Mesenchymal stem cell (in vitro differentiated cells and primary cell): Measurements from ENCODE around the gene TDRD1.

Experiments
- DNase-seq: peaks from one replicate; pipeline ENCODE4 v3.0.0-alpha.2; 2013
- H2AFZ ChIP-seq: one replicate; pipeline ENCODE4 v1.6.1; 2013; ENCODE audit warnings: low read depth, mild to moderate bottlenecking, control low read depth, inconsistent platforms, low read length, moderate library complexity
- H2AK5ac ChIP-seq: 2 replicates; pipeline ENCODE4 v1.6.1; 2013; ENCODE audit warnings: low read length, moderate library complexity, mild to moderate bottlenecking, inconsistent platforms; ENCODE audit not compliant: severe bottlenecking
- H2BK120ac ChIP-seq: one replicate; pipeline ENCODE4 v1.6.1; 2013; ENCODE audit warnings: low read depth, mild to moderate bottlenecking, inconsistent platforms, low read length, moderate library complexity
- H2BK12ac ChIP-seq, 2 experiments: one replicate each; pipeline ENCODE4 v1.6.1; 2013; ENCODE audit warnings: inconsistent platforms in 2 of 2, low read length in 2 of 2, mild to moderate bottlenecking in 2 of 2, moderate library complexity in 2 of 2, control low read depth in 1 of 2
- H2BK15ac ChIP-seq: one replicate; pipeline ENCODE4 v1.6.1; 2013; ENCODE audit warnings: mild to moderate bottlenecking, low read depth, inconsistent platforms; ENCODE audit not compliant: poor library complexity, severe bottlenecking
- H2BK5ac ChIP-seq: 2 replicates; pipeline ENCODE4 v1.6.1; 2013; ENCODE audit warnings: low read depth, mild to moderate bottlenecking, low read length, control low read depth, inconsistent platforms; ENCODE audit not compliant: poor library complexity, severe bottlenecking
- H3K14ac ChIP-seq, 2 experiments: one replicate each; pipeline ENCODE4 v1.6.1; 2013; ENCODE audit warnings: inconsistent platforms in 2 of 2, low read length in 2 of 2, control low read depth in 1 of 2, mild to moderate bottlenecking in 1 of 2, moderate library complexity in 1 of 2
- H3K18ac ChIP-seq, 2 experiments: one replicate each; pipeline ENCODE4 v1.6.1; 2013; ENCODE audit warnings: inconsistent platforms in 2 of 2, low read length in 2 of 2, control low read depth in 1 of 2, low read depth in 1 of 2, mild to moderate bottlenecking in 1 of 2
- H3K23ac ChIP-seq, 2 experiments: one replicate each; pipeline ENCODE4 v1.6.1; 2013; ENCODE audit warnings: inconsistent platforms in 2 of 2, low read length in 2 of 2, mild to moderate bottlenecking in 2 of 2, moderate library complexity in 2 of 2, control low read depth in 1 of 2
- H3K27ac ChIP-seq: 2 replicates; pipeline ENCODE4 v1.5.1; 2013; ENCODE audit warnings: mild to moderate bottlenecking, moderate library complexity, low read length, control low read depth, inconsistent platforms; ENCODE audit not compliant: poor library complexity, severe bottlenecking
- H3K27me3 ChIP-seq, 2 experiments: 2 replicates each; pipeline versions ENCODE4 v1.6.1 to v1.7.0; 2013; ENCODE audit warnings: low read length in 2 of 2, mild to moderate bottlenecking in 2 of 2, moderate library complexity in 2 of 2, control low read depth in 1 of 2, inconsistent platforms in 1 of 2; ENCODE audit not compliant: control insufficient read depth in 1 of 2, insufficient read depth in 1 of 2
- H3K36me3 ChIP-seq, 2 experiments: 2 replicates each; pipeline versions ENCODE4 v1.6.1 to v1.7.0; 2013; ENCODE audit warnings: low read length in 2 of 2, control low read depth in 1 of 2, inconsistent platforms in 1 of 2, low read depth in 1 of 2, mild to moderate bottlenecking in 1 of 2; ENCODE audit not compliant: insufficient read depth in 2 of 2, control insufficient read depth in 1 of 2
- H3K4ac ChIP-seq, 2 experiments: one replicate each; pipeline ENCODE4 v1.6.1; 2013; ENCODE audit warnings: inconsistent platforms in 2 of 2, low read length in 2 of 2, mild to moderate bottlenecking in 2 of 2, moderate library complexity in 2 of 2, control low read depth in 1 of 2, low read depth in 1 of 2
- H3K4me1 ChIP-seq: 2 replicates; pipeline ENCODE4 v1.6.1; 2013; ENCODE audit warnings: low read depth, low read length, control low read depth; ENCODE audit not compliant: control insufficient read depth, insufficient read depth
- H3K4me2 ChIP-seq: 2 replicates; pipeline ENCODE4 v1.6.1; 2013; ENCODE audit warnings: low read length, mild to moderate bottlenecking, inconsistent platforms; ENCODE audit not compliant: poor library complexity, severe bottlenecking
- H3K4me3 ChIP-seq, 2 experiments: 2 replicates each; pipeline versions ENCODE4 v1.5.1 to v1.7.0; 2013; ENCODE audit warnings: low read length in 2 of 2, mild to moderate bottlenecking in 2 of 2, control low read depth in 1 of 2, low read depth in 1 of 2; ENCODE audit not compliant: insufficient read depth in 1 of 2
- H3K79me1 ChIP-seq: replicated peaks from 2 replicates; pipeline ENCODE4 v1.6.1; 2013; ENCODE audit warnings: mild to moderate bottlenecking, control low read depth, low read length, inconsistent platforms; ENCODE audit not compliant: poor library complexity, severe bottlenecking
- H3K9ac ChIP-seq: 2 replicates; pipeline ENCODE4 v1.7.0; 2013; ENCODE audit warnings: mild to moderate bottlenecking, low read length, moderate library complexity
- H3K9me3 ChIP-seq: 2 replicates; pipeline ENCODE4 v1.7.0; 2013; ENCODE audit warnings: mild to moderate bottlenecking, low read length; ENCODE audit not compliant: control insufficient read depth
- H4K8ac ChIP-seq: one replicate; pipeline ENCODE4 v1.6.1; 2013; ENCODE audit warnings: inconsistent platforms, mild to moderate bottlenecking, low read length, moderate library complexity
- H4K91ac ChIP-seq: one replicate; pipeline ENCODE4 v1.6.1; 2013; ENCODE audit warnings: mild to moderate bottlenecking, low read length, inconsistent platforms
- WGBS: methylation state at CpG from one replicate; pipeline ENCODE4 v1.1.7; 2013; ENCODE audit warnings: mixed read lengths; 5-methylcytosine and 5-hydroxymethylcytosine counted together

The TDRD1 gene

GRCh38 chr10:114256822-114257221, 77.7 kb downstream of the TDRD1 start:
- H3K9ac ChIP-seq: no peak overlapping the region
- WGBS: 50% methylated on average over 3 of the region's 3 CpGs
- H2BK120ac ChIP-seq: no peak overlapping the region
- H3K27ac ChIP-seq: no peak overlapping the region
- H2AK5ac ChIP-seq: no peak overlapping the region
- H3K79me1 ChIP-seq: no peaks in the 10 kb centered on the region
- no peaks in the 10 kb centered on the region for H3K9me3 ChIP-seq
- H3K36me3 ChIP-seq: no peaks in the 10 kb centered on the region
- H3K4ac ChIP-seq: peak overlapping the region in 1 of 2 experiments; percentile 20
- no peak overlapping the region for H2BK15ac ChIP-seq
- H3K23ac ChIP-seq: no peak overlapping the region
- H3K4me2 ChIP-seq: no peak overlapping the region
- H2AFZ ChIP-seq: no peak overlapping the region
- peaks cover 8 to 16% of the 10 kb centered on the region in 2 experiments for H3K27me3 ChIP-seq
- H3K14ac ChIP-seq: no peak overlapping the region
- H2BK12ac ChIP-seq: peak overlapping the region in 1 of 2 experiments; percentile 15
- peak overlapping the region; percentile 14 for H4K8ac ChIP-seq
- peak; percentile 24 for DNase-seq
- peak overlapping the region in 1 of 2 experiments; percentile 34 for H3K18ac ChIP-seq
- H3K4me3 ChIP-seq: no peak overlapping the region
- H3K4me1 ChIP-seq: peaks cover 4% of the 10 kb centered on the region
- no peak overlapping the region for H4K91ac ChIP-seq
- H2BK5ac ChIP-seq: no peak overlapping the region

GRCh38 chr10:114257498-114257897, 78.3 kb downstream of the TDRD1 start:
- peak overlapping the region; percentile 7 to 44 for H2BK12ac ChIP-seq
- peaks cover 3 to 11% of the 10 kb centered on the region in 2 experiments for H3K27me3 ChIP-seq
- no peaks in the 10 kb centered on the region for H3K9me3 ChIP-seq
- H2BK120ac ChIP-seq: peak overlapping the region; percentile 11
- H4K91ac ChIP-seq: peak overlapping the region; percentile 23
- H3K79me1 ChIP-seq: no peaks in the 10 kb centered on the region
- no peak overlapping the region for H3K9ac ChIP-seq
- 44% methylated on average over 3 of the region's 3 CpGs for WGBS
- H3K4me1 ChIP-seq: peaks cover 4% of the 10 kb centered on the region
- H2AFZ ChIP-seq: no peak overlapping the region
- peak overlapping the region in 1 of 2 experiments; percentile 34 for H3K18ac ChIP-seq
- H4K8ac ChIP-seq: no peak overlapping the region
- no peak overlapping the region for H3K14ac ChIP-seq
- H3K4me2 ChIP-seq: no peak overlapping the region
- H3K36me3 ChIP-seq: no peaks in the 10 kb centered on the region
- no peak overlapping the region for H2BK5ac ChIP-seq
- H2BK15ac ChIP-seq: no peak overlapping the region
- no peak overlapping the region for H3K27ac ChIP-seq
- H3K23ac ChIP-seq: no peak overlapping the region
- peak; percentile 69 for DNase-seq
- H2AK5ac ChIP-seq: no peak overlapping the region
- H3K4me3 ChIP-seq: no peak overlapping the region
- H3K4ac ChIP-seq: peak overlapping the region; percentile 20 to 37

- Histone ChIP-seq H2BK120ac (no peak overlapping the region), H3K4me1 (peaks cover 4% of the 10 kb centered on the region), H3K4me3 (no peak overlapping the region), H3K9me3 (no peaks in the 10 kb centered on the region), H3K27me3 (peaks cover 3 to 11% of the 10 kb centered on the region in 2 experiments), H3K36me3 (no peaks in the 10 kb centered on the region), H3K27ac (no peak overlapping the region), H2BK12ac (no peak overlapping the region), H2BK15ac (no peak overlapping the region), H2AK5ac (no peak overlapping the region), H4K91ac (no peak overlapping the region), H3K23ac (no peak overlapping the region), H2BK5ac (no peak overlapping the region), H3K4me2 (no peak overlapping the region), H3K9ac (no peak overlapping the region), H3K14ac (no peak overlapping the region), H4K8ac (no peak overlapping the region), H3K79me1 (no peaks in the 10 kb centered on the region), H2AFZ (no peak overlapping the region), H3K4ac (no peak overlapping the region), H3K18ac (no peak overlapping the region)
- DNase-seq: peak; percentile 74
- WGBS: 90% methylated on average over 3 of the region's 5 CpGs
Observed at GRCh38 chr10:114258274-114258840, 79.2 kb downstream of the TDRD1 start.

- Histone ChIP-seq H3K27ac (no peak overlapping the region), H3K4me2 (no peak overlapping the region), H3K18ac (peak overlapping the region; percentile 65 to 78), H4K8ac (peak overlapping the region; percentile 79), H2AFZ (no peak overlapping the region), H2BK12ac (peak overlapping the region; percentile 83 to 100), H3K23ac (no peak overlapping the region), H2BK5ac (no peak overlapping the region), H2BK15ac (no peak overlapping the region), H2AK5ac (no peak overlapping the region), H3K4ac (peak overlapping the region; percentile 68 to 95), H4K91ac (peak overlapping the region; percentile 93), H3K36me3 (no peaks in the 10 kb centered on the region), H3K79me1 (no peaks in the 10 kb centered on the region), H3K27me3 (peaks cover 0 to 1% of the 10 kb centered on the region in 2 experiments), H3K4me1 (peaks cover 4% of the 10 kb centered on the region), H3K4me3 (peak overlapping the region in 1 of 2 experiments; percentile 7), H3K14ac (no peak overlapping the region), H3K9ac (peak overlapping the region; percentile 50), H3K9me3 (no peaks in the 10 kb centered on the region), H2BK120ac (peak overlapping the region; percentile 85)
- 39% methylated on average over 10 of the region's 10 CpGs for WGBS
- DNase-seq: peak; percentile 71
Observed at GRCh38 chr10:114259824-114260223, 80.7 kb downstream of the TDRD1 start.
